Measurements from ENCODE around the gene PDZRN4. TPM values are rescaled to one million over a fixed set of nuclear protein-coding genes. Genes with fewer than 3 reads are reported as not detected.
"Not testable (repeated sequence)": the region's sequence is repeated elsewhere in the genome, so short reads cannot be mapped to it uniquely, and the experiment has no call there.

Gene PDZRN4
- total RNA-seq, 4 donors from 2014 or later, result 1.1 to 14.0 (median 4.5) TPM

GRCh38 chr12:41189395-41190251, 1.5 kb downstream of the PDZRN4 start:
- H3K27ac ChIP-seq, result peak overlapping the region in 2 of 4 donors; percentile 14 to 85

GRCh38 chr12:41190338-41190737, 2.2 kb downstream of the PDZRN4 start:
- Histone ChIP-seq H3K4me1 (no peaks in the 10 kb centered on the region), H3K27ac (peak overlapping the region in 1 of 4 donors; percentile 85), H3K4me3 (peak overlapping the region in 1 of 4 donors; percentile 52), H3K36me3 (no peaks in the 10 kb centered on the region), H3K9me3 (no peaks in the 10 kb centered on the region), H3K27me3 (no peaks in the 10 kb centered on the region)
- no peak for TF ChIP-seq POLR2A (IDR thresholded peaks at IDR 0.05)
- no peak for TF ChIP-seq CTCF (IDR thresholded peaks at IDR 0.05)
- no peak for DNase-seq

More at GRCh38 chr12:41189395-41190251, 1.5 kb downstream of the PDZRN4 start:
- H3K27me3 ChIP-seq, result no peaks in the 10 kb centered on the region
- H3K4me3 ChIP-seq, result peak overlapping the region in 3 of 4 donors; percentile 20 to 52 (median 33)
- H3K4me1 ChIP-seq, result no peaks in the 10 kb centered on the region
- DNase-seq, result peak in 1 of 3 donors; percentile 32
- H3K36me3 ChIP-seq, result no peaks in the 10 kb centered on the region
- no peak for TF ChIP-seq POLR2A (IDR thresholded peaks at IDR 0.05)
- TF ChIP-seq CTCF (IDR thresholded peaks at IDR 0.05), result no peak
- no peaks in the 10 kb centered on the region for H3K9me3 ChIP-seq

GRCh38 chr12:41191549-41191948, 3.4 kb downstream of the PDZRN4 start:
- not testable (repeated sequence) for H3K36me3 ChIP-seq, H3K4me3 ChIP-seq, H3K4me1 ChIP-seq, H3K9me3 ChIP-seq, H3K27ac ChIP-seq, H3K27me3 ChIP-seq, DNase-seq

- H3K27ac ChIP-seq, result no peak overlapping the region
- no peaks in the 10 kb centered on the region for H3K36me3 ChIP-seq
- H3K4me1 ChIP-seq, result no peaks in the 10 kb centered on the region
- no peak for TF ChIP-seq POLR2A (IDR thresholded peaks at IDR 0.05)
- no peak for TF ChIP-seq CTCF (IDR thresholded peaks at IDR 0.05)
- DNase-seq, result no peak
- H3K9me3 ChIP-seq, result no peaks in the 10 kb centered on the region
- no peaks in the 10 kb centered on the region for H3K27me3 ChIP-seq
- H3K4me3 ChIP-seq, result no peak overlapping the region
These were observed 5.2 kb downstream of the PDZRN4 start for GRCh38 chr12:41193311-41193710.

- no peak for TF ChIP-seq CTCF (IDR thresholded peaks at IDR 0.05)
- TF ChIP-seq POLR2A (IDR thresholded peaks at IDR 0.05), result no peak
- Histone ChIP-seq H3K27me3 (no peaks in the 10 kb centered on the region), H3K27ac (no peak overlapping the region), H3K36me3 (no peaks in the 10 kb centered on the region), H3K4me1 (no peaks in the 10 kb centered on the region), H3K9me3 (no peaks in the 10 kb centered on the region), H3K4me3 (no peak overlapping the region)
- no peak for DNase-seq
These were observed 13.9 kb downstream of the PDZRN4 start for GRCh38 chr12:41202051-41202450.

- no peaks in the 10 kb centered on the region for H3K27me3 ChIP-seq
- H3K27ac ChIP-seq, result peak overlapping the region in 1 of 4 donors; percentile 57
- no peaks in the 10 kb centered on the region for H3K36me3 ChIP-seq
- TF ChIP-seq CTCF (IDR thresholded peaks at IDR 0.05) (no peak), POLR2A (IDR thresholded peaks at IDR 0.05) (no peak)
- H3K4me3 ChIP-seq, result peak overlapping the region in 2 of 4 donors; percentile 22 to 31
- H3K4me1 ChIP-seq, result no peaks in the 10 kb centered on the region
- no peaks in the 10 kb centered on the region for H3K9me3 ChIP-seq
- DNase-seq, result no peak
These were observed 17.1 kb downstream of the PDZRN4 start for GRCh38 chr12:41205070-41205709.

Data from Peyer's patch (tissue), 4 donors.